ENCODE results near the gene NEK10.

The NEK10 gene

GRCh38 chr3:27360113-27361078 lies 8.8 kb downstream of the NEK10 start:
- Mint-ChIP-seq H3K27me3 (ENCODE audit: low read depth) (peaks cover 2% of the 10 kb centered on the region), H3K9me3 (no peaks in the 10 kb centered on the region), H3K36me3 (ENCODE audit: low read depth) (no peaks in the 10 kb centered on the region), H3K4me1 (ENCODE audit: low read depth) (peaks cover 19% of the 10 kb centered on the region), H3K4me3 (no peak overlapping the region), H3K27ac (no peak overlapping the region)

- Mint-ChIP-seq H3K4me3 (no peak overlapping the region), H3K4me1 (ENCODE audit: low read depth) (peaks cover 19% of the 10 kb centered on the region), H3K27ac (no peak overlapping the region), H3K27me3 (ENCODE audit: low read depth) (peaks cover 18% of the 10 kb centered on the region), H3K9me3 (no peaks in the 10 kb centered on the region), H3K36me3 (ENCODE audit: low read depth) (no peaks in the 10 kb centered on the region)
Observed at GRCh38 chr3:27358372-27358771, 10.8 kb downstream of the NEK10 start.

- H3K27ac Mint-ChIP-seq: no peak overlapping the region
Observed at GRCh38 chr3:27357665-27358258, 11.4 kb downstream of the NEK10 start.

GRCh38 chr3:27356976-27357375 lies 12.2 kb downstream of the NEK10 start:
- Mint-ChIP-seq H3K9me3 (no peaks in the 10 kb centered on the region), H3K4me3 (no peak overlapping the region), H3K4me1 (ENCODE audit: low read depth) (peaks cover 19% of the 10 kb centered on the region), H3K27me3 (ENCODE audit: low read depth) (peaks cover 24% of the 10 kb centered on the region), H3K27ac (no peak overlapping the region), H3K36me3 (ENCODE audit: low read depth) (no peaks in the 10 kb centered on the region)

More at GRCh38 chr3:27357665-27358258, 11.4 kb downstream of the NEK10 start:
- Mint-ChIP-seq H3K36me3 (ENCODE audit: low read depth) (no peaks in the 10 kb centered on the region), H3K4me3 (no peak overlapping the region), H3K27me3 (ENCODE audit: low read depth) (peaks cover 18% of the 10 kb centered on the region), H3K9me3 (no peaks in the 10 kb centered on the region), H3K4me1 (ENCODE audit: low read depth) (peaks cover 19% of the 10 kb centered on the region)

- no peak overlapping the region for H3K4me3 Mint-ChIP-seq
- peaks cover 16% of the 10 kb centered on the region for H3K4me1 Mint-ChIP-seq (ENCODE audit: low read depth)
- H3K27ac Mint-ChIP-seq: no peak overlapping the region
- H3K36me3 Mint-ChIP-seq (ENCODE audit: low read depth): no peaks in the 10 kb centered on the region
- H3K27me3 Mint-ChIP-seq (ENCODE audit: low read depth): peaks cover 28% of the 10 kb centered on the region
- H3K9me3 Mint-ChIP-seq: no peaks in the 10 kb centered on the region
Observed at GRCh38 chr3:27354588-27355203, 14.5 kb downstream of the NEK10 start.

GRCh38 chr3:27354161-27354560 lies 15.0 kb downstream of the NEK10 start:
- H3K27ac Mint-ChIP-seq: no peak overlapping the region
- H3K9me3 Mint-ChIP-seq: no peaks in the 10 kb centered on the region
- H3K27me3 Mint-ChIP-seq (ENCODE audit: low read depth): peaks cover 28% of the 10 kb centered on the region
- H3K4me1 Mint-ChIP-seq (ENCODE audit: low read depth): peaks cover 15% of the 10 kb centered on the region
- no peaks in the 10 kb centered on the region for H3K36me3 Mint-ChIP-seq (ENCODE audit: low read depth)
- no peak overlapping the region for H3K4me3 Mint-ChIP-seq

GRCh38 chr3:27353221-27353620 lies 16.0 kb downstream of the NEK10 start:
- H3K4me3 Mint-ChIP-seq: no peak overlapping the region
- H3K36me3 Mint-ChIP-seq (ENCODE audit: low read depth): no peaks in the 10 kb centered on the region
- H3K27ac Mint-ChIP-seq: no peak overlapping the region
- peaks cover 9% of the 10 kb centered on the region for H3K4me1 Mint-ChIP-seq (ENCODE audit: low read depth)
- no peaks in the 10 kb centered on the region for H3K9me3 Mint-ChIP-seq
- peaks cover 28% of the 10 kb centered on the region for H3K27me3 Mint-ChIP-seq (ENCODE audit: low read depth)

GRCh38 chr3:27352047-27352446 lies 17.1 kb downstream of the NEK10 start:
- Mint-ChIP-seq H3K27me3 (ENCODE audit: low read depth) (peaks cover 28% of the 10 kb centered on the region), H3K4me1 (ENCODE audit: low read depth) (peaks cover 4% of the 10 kb centered on the region), H3K4me3 (no peak overlapping the region), H3K9me3 (no peaks in the 10 kb centered on the region), H3K36me3 (ENCODE audit: low read depth) (no peaks in the 10 kb centered on the region), H3K27ac (no peak overlapping the region)

- no peak overlapping the region for H3K27ac Mint-ChIP-seq
- peaks cover 8% of the 10 kb centered on the region for H3K4me1 Mint-ChIP-seq (ENCODE audit: low read depth)
- no peak overlapping the region for H3K4me3 Mint-ChIP-seq
- peaks cover 20% of the 10 kb centered on the region for H3K27me3 Mint-ChIP-seq (ENCODE audit: low read depth)
- no peaks in the 10 kb centered on the region for H3K36me3 Mint-ChIP-seq (ENCODE audit: low read depth)
- H3K9me3 Mint-ChIP-seq: no peaks in the 10 kb centered on the region
Observed at GRCh38 chr3:27349832-27350231, 19.4 kb downstream of the NEK10 start.

- H3K27me3 Mint-ChIP-seq (ENCODE audit: low read depth): peaks cover 9% of the 10 kb centered on the region
- no peaks in the 10 kb centered on the region for H3K9me3 Mint-ChIP-seq
- no peak overlapping the region for H3K27ac Mint-ChIP-seq
- peaks cover 2% of the 10 kb centered on the region for H3K36me3 Mint-ChIP-seq (ENCODE audit: low read depth)
- H3K4me3 Mint-ChIP-seq: no peak overlapping the region
- H3K4me1 Mint-ChIP-seq (ENCODE audit: low read depth): peaks cover 8% of the 10 kb centered on the region
Observed at GRCh38 chr3:27345959-27346865, 23.0 kb downstream of the NEK10 start.

- no peak overlapping the region for H3K4me3 Mint-ChIP-seq
- peaks cover 8% of the 10 kb centered on the region for H3K4me1 Mint-ChIP-seq (ENCODE audit: low read depth)
- peaks cover 2% of the 10 kb centered on the region for H3K36me3 Mint-ChIP-seq (ENCODE audit: low read depth)
- H3K27me3 Mint-ChIP-seq (ENCODE audit: low read depth): peaks cover 9% of the 10 kb centered on the region
- no peaks in the 10 kb centered on the region for H3K9me3 Mint-ChIP-seq
- no peak overlapping the region for H3K27ac Mint-ChIP-seq
Observed at GRCh38 chr3:27345493-27345892, 23.7 kb downstream of the NEK10 start.

GRCh38 chr3:27345045-27345444 lies 24.1 kb downstream of the NEK10 start:
- Mint-ChIP-seq H3K36me3 (ENCODE audit: low read depth) (peaks cover 2% of the 10 kb centered on the region), H3K4me1 (ENCODE audit: low read depth) (peaks cover 8% of the 10 kb centered on the region), H3K27me3 (ENCODE audit: low read depth) (peaks cover 9% of the 10 kb centered on the region), H3K27ac (no peak overlapping the region), H3K9me3 (no peaks in the 10 kb centered on the region), H3K4me3 (no peak overlapping the region)

GRCh38 chr3:27344192-27344591 lies 25.0 kb downstream of the NEK10 start:
- H3K4me3 Mint-ChIP-seq: no peak overlapping the region
- H3K27ac Mint-ChIP-seq: no peak overlapping the region
- H3K9me3 Mint-ChIP-seq: no peaks in the 10 kb centered on the region
- H3K27me3 Mint-ChIP-seq (ENCODE audit: low read depth): peaks cover 9% of the 10 kb centered on the region
- peaks cover 4% of the 10 kb centered on the region for H3K4me1 Mint-ChIP-seq (ENCODE audit: low read depth)
- peaks cover 2% of the 10 kb centered on the region for H3K36me3 Mint-ChIP-seq (ENCODE audit: low read depth)

GRCh38 chr3:27342267-27342666 lies 26.9 kb downstream of the NEK10 start:
- Mint-ChIP-seq H3K27me3 (ENCODE audit: low read depth) (peaks cover 9% of the 10 kb centered on the region), H3K9me3 (no peaks in the 10 kb centered on the region), H3K4me1 (ENCODE audit: low read depth) (peaks cover 4% of the 10 kb centered on the region), H3K36me3 (ENCODE audit: low read depth) (peaks cover 2% of the 10 kb centered on the region), H3K4me3 (no peak overlapping the region), H3K27ac (no peak overlapping the region)

All from T-helper 1 cell treated with Interleukin-12 subunit alpha and Interleukin-12 subunit beta and Interleukin-4 antibody, amounts not matched to agents 30 μg/mL and 1 μg/mL, for 36 hours (primary cell).